PC-9 (cell line): ENCODE data around the gene HOXD3. TPM values are rescaled to one million over a fixed set of nuclear protein-coding genes. Genes with fewer than 3 reads are reported as not detected.

Experiments
- BruUV-seq: library from RNA; stranded (reverse); fragments of 400-500 nt; replicated peaks from 2 replicates; lab custom pipeline; 2021; lab: Mats Ljungman, UMichigan
- CTCF ChIA-PET: fragments of 300-600 bp; sonication (Branson Sonifier 250); formaldehyde crosslinking; loops from one replicate; lab custom pipeline; 2022; ENCODE audit warnings: antibody characterized with exemption; lab: Charles Lee
- POLR2A ChIA-PET: fragments of 300-600 bp; sonication (Branson Sonifier 250); formaldehyde crosslinking; loops from one replicate; lab custom pipeline; 2022; ENCODE audit warnings: antibody characterized with exemption; ENCODE audit not compliant: unreplicated experiment; lab: Charles Lee
- DNase-seq, 2 experiments: peaks; one replicate each; pipeline versions ENCODE4 v3.0.0 to v3.0.0-alpha.2; 2015 to 2022; ENCODE audit warnings: mixed read lengths in 1 of 2
- H2AFZ ChIP-seq: fragments of 200-600 bp; sonication (generic); 2 replicates; pipeline ENCODE4 v1.8.1; 2017; ENCODE audit warnings: antibody characterized with exemption
- H3F3A ChIP-seq: fragments of 200-600 bp; sonication (generic); 2 replicates; pipeline ENCODE4 v1.8.1; 2017; ENCODE audit warnings: antibody characterized with exemption, mild to moderate bottlenecking, low read depth; ENCODE audit not compliant: insufficient read depth
- H3K27ac ChIP-seq: fragments of 200-600 bp; sonication (generic); 2 replicates; pipeline ENCODE4 v1.6.1; 2016; ENCODE audit warnings: mixed run types
- H3K27me3 ChIP-seq: fragments of 200-600 bp; sonication (generic); 2 replicates; pipeline ENCODE4 v1.6.1; 2016; ENCODE audit warnings: low read depth, mixed run types; ENCODE audit not compliant: insufficient read depth
- H3K36me3 ChIP-seq: fragments of 200-600 bp; sonication (generic); 2 replicates; pipeline ENCODE4 v1.6.1; 2016; ENCODE audit warnings: low read depth, mixed run types
- H3K4me1 ChIP-seq: fragments of 200-600 bp; sonication (generic); replicated peaks from 2 replicates; pipeline ENCODE4 v1.6.1; 2016; ENCODE audit warnings: mixed run types; ENCODE audit not compliant: insufficient read depth
- H3K4me2 ChIP-seq: fragments of 200-600 bp; sonication (generic); 2 replicates; pipeline ENCODE4 v1.6.1; 2017; ENCODE audit warnings: mixed run types
- H3K4me3 ChIP-seq: fragments of 200-600 bp; sonication (generic); 2 replicates; pipeline ENCODE4 v1.6.1; 2016; ENCODE audit warnings: mixed run types
- H3K79me2 ChIP-seq: fragments of 200-600 bp; sonication (generic); 2 replicates; pipeline ENCODE4 v1.6.1; 2017; ENCODE audit warnings: low read depth, mixed run types
- H3K9me2 ChIP-seq: fragments of 200-600 bp; sonication (generic); 2 replicates; pipeline ENCODE4 v1.8.1; 2017; ENCODE audit warnings: mild to moderate bottlenecking; ENCODE audit not compliant: insufficient read depth
- H3K9me3 ChIP-seq: fragments of 200-600 bp; sonication (generic); 2 replicates; pipeline ENCODE4 v1.8.1; 2016; ENCODE audit warnings: low read depth; ENCODE audit not compliant: insufficient read depth
- H4K20me1 ChIP-seq: fragments of 200-600 bp; sonication (generic); 2 replicates; pipeline ENCODE4 v1.8.1; 2017; ENCODE audit not compliant: insufficient read depth
- CTCF ChIP-seq: fragments of 200-600 bp; sonication (generic); conservative IDR thresholded peaks from 2 replicates; pipeline ENCODE4 v1.6.1; 2017; ENCODE audit warnings: mixed run types, antibody characterized with exemption, mild to moderate bottlenecking, moderate library complexity
- EZH2 ChIP-seq: fragments of 200-600 bp; sonication (generic); IDR thresholded peaks from 2 replicates; pipeline ENCODE4 v1.8.0; 2017; ENCODE audit warnings: antibody characterized with exemption, low read depth
- intact Hi-C: fragments of 100-400 bp; cut with micrococcal nuclease; formaldehyde crosslinking; loops from one replicate; pipeline ENCODE4 v1.10.0; 2022; ENCODE audit not compliant: unreplicated experiment
- total RNA-seq: library from RNA; stranded (reverse); gene quantifications from 2 replicates; pipeline ENCODE4 v1.2.3, GENCODE V29; 2021

Gene HOXD3
- total RNA-seq, 1 experiment from 2014 or later = not detected

GRCh38 chr2:176171351-176172006 lies 14.4 kb downstream of the HOXD3 start:
- Histone ChIP-seq H3K4me3 (no peak overlapping the region), H3K79me2 (no peaks in the 10 kb centered on the region), H2AFZ (no peak overlapping the region), H3K9me2 (no peaks in the 10 kb centered on the region), H3K36me3 (no peaks in the 10 kb centered on the region), H3K9me3 (no peaks in the 10 kb centered on the region), H3K4me2 (no peak overlapping the region), H4K20me1 (no peaks in the 10 kb centered on the region), H3K4me1 (no peaks in the 10 kb centered on the region), H3K27ac (no peak overlapping the region), H3K27me3 (peaks cover 46% of the 10 kb centered on the region), H3F3A (no peaks in the 10 kb centered on the region)
- CTCF ChIA-PET = no interaction called here
- no peak for DNase-seq
- POLR2A ChIA-PET = no interaction called here
- intact Hi-C loops = no loop called here
- no TSS peak for BruUV-seq
- TF ChIP-seq CTCF (no peak), EZH2 (no peak)

- DNase-seq = no peak
- POLR2A ChIA-PET = no interaction called here
- H3K4me1 ChIP-seq = no peaks in the 10 kb centered on the region
- H3F3A ChIP-seq = no peaks in the 10 kb centered on the region
- TF ChIP-seq EZH2 = no peak
- TF ChIP-seq CTCF = no peak
- H3K79me2 ChIP-seq = no peaks in the 10 kb centered on the region
- intact Hi-C loops = no loop called here
- no peaks in the 10 kb centered on the region for H3K9me2 ChIP-seq
- no peak overlapping the region for H3K27ac ChIP-seq
- no peak overlapping the region for H3K4me3 ChIP-seq
- H3K9me3 ChIP-seq = no peaks in the 10 kb centered on the region
- CTCF ChIA-PET = no interaction called here
- H2AFZ ChIP-seq = no peak overlapping the region
- no peaks in the 10 kb centered on the region for H4K20me1 ChIP-seq
- no peaks in the 10 kb centered on the region for H3K36me3 ChIP-seq
- H3K4me2 ChIP-seq = no peak overlapping the region
- BruUV-seq = no TSS peak
- peaks cover 41% of the 10 kb centered on the region for H3K27me3 ChIP-seq
Observed at GRCh38 chr2:176172007-176172894, 15.1 kb downstream of the HOXD3 start.

GRCh38 chr2:176172895-176173566 lies 15.9 kb downstream of the HOXD3 start:
- Histone ChIP-seq H3K79me2 (no peaks in the 10 kb centered on the region), H3F3A (no peaks in the 10 kb centered on the region), H2AFZ (no peak overlapping the region), H3K9me3 (no peaks in the 10 kb centered on the region), H3K27me3 (peaks cover 43% of the 10 kb centered on the region), H3K4me3 (no peak overlapping the region), H4K20me1 (no peaks in the 10 kb centered on the region), H3K4me1 (no peaks in the 10 kb centered on the region), H3K4me2 (no peak overlapping the region), H3K36me3 (no peaks in the 10 kb centered on the region), H3K9me2 (no peaks in the 10 kb centered on the region), H3K27ac (no peak overlapping the region)
- intact Hi-C loops = no loop called here
- BruUV-seq = no TSS peak
- TF ChIP-seq CTCF = no peak
- no peak for TF ChIP-seq EZH2
- POLR2A ChIA-PET = no interaction called here
- CTCF ChIA-PET = no interaction called here
- DNase-seq = no peak
